Sigmoid colon (tissue), 4 donors: ENCODE results near the gene SRSF6.

Experiments used
- CTCF ChIP-seq, 4 experiments: fragments of 450-650 bp in 3 of 4; fragments of 200-600 bp in 1 of 4; IDR thresholded peaks; one replicate each; pipeline ENCODE4 v1.5.1; 2016 to 2019; ENCODE audit warnings: antibody characterized with exemption in 4 of 4, mild to moderate bottlenecking in 3 of 4, moderate library complexity in 2 of 4
- POLR2AphosphoS5 ChIP-seq, 4 donors: sonication (generic); formaldehyde crosslinking; IDR thresholded peaks; one replicate each; pipeline ENCODE4 v1.6.1; 2017; ENCODE audit warnings: antibody characterized with exemption in 4 of 4

- no peak for TF ChIP-seq CTCF (IDR thresholded peaks at IDR 0.05)
- TF ChIP-seq POLR2AphosphoS5 (IDR thresholded peaks at IDR 0.05) = no peak
Observed at GRCh38 chr20:43506238-43506637, 48.5 kb downstream of the SRSF6 start.
